GM23338 (cell line): ENCODE data around the gene CBS. TPM values are rescaled to one million over a fixed set of nuclear protein-coding genes. Genes with fewer than 3 reads are reported as not detected.

Experiments used
- ATAC-seq: fragments of 200-7000 bp; cut with Tn5 transposase; 3 replicates; pipeline ENCODE4 v1.9.1; 2020
- DNase-seq: peaks from one replicate; pipeline ENCODE4 v3.0.0-alpha.2; 2015; ENCODE audit warnings: low spot score
- H2AFZ ChIP-seq: fragments of 200-600 bp; sonication (generic); 2 replicates; pipeline ENCODE4 v1.8.0; 2016; ENCODE audit warnings: antibody characterized with exemption, mild to moderate bottlenecking, moderate library complexity
- H3F3A ChIP-seq: fragments of 200-600 bp; sonication (generic); replicated peaks from 2 replicates; pipeline ENCODE4 v1.8.0; 2017; ENCODE audit warnings: antibody characterized with exemption, mixed run types, low read depth
- H3K27ac ChIP-seq: fragments of 200-600 bp; sonication (generic); 2 replicates; pipeline ENCODE4 v1.6.1; 2016; ENCODE audit warnings: low read depth
- H3K27me3 ChIP-seq: fragments of 200-600 bp; sonication (generic); 2 replicates; pipeline ENCODE4 v1.8.0; 2016; ENCODE audit warnings: mild to moderate bottlenecking, mixed run types, moderate library complexity; ENCODE audit not compliant: insufficient read depth
- H3K36me3 ChIP-seq: fragments of 200-600 bp; sonication (generic); 2 replicates; pipeline ENCODE4 v1.8.0; 2016; ENCODE audit warnings: mild to moderate bottlenecking; ENCODE audit not compliant: insufficient read depth
- H3K4me1 ChIP-seq: fragments of 200-600 bp; sonication (generic); 2 replicates; pipeline ENCODE4 v1.8.0; 2016; ENCODE audit warnings: mild to moderate bottlenecking, moderate library complexity; ENCODE audit not compliant: insufficient read depth
- H3K4me2 ChIP-seq: fragments of 200-600 bp; sonication (generic); 2 replicates; pipeline ENCODE4 v1.7.1; 2017; ENCODE audit warnings: mixed run types
- H3K4me3 ChIP-seq: fragments of 200-600 bp; sonication (generic); 2 replicates; pipeline ENCODE4 v1.6.1; 2016; ENCODE audit warnings: mixed run types
- H3K79me2 ChIP-seq: fragments of 200-600 bp; sonication (generic); replicated peaks from 2 replicates; pipeline ENCODE4 v1.8.0; 2017; ENCODE audit warnings: mild to moderate bottlenecking; ENCODE audit not compliant: insufficient read depth
- H3K9me2 ChIP-seq: fragments of 200-600 bp; sonication (generic); 2 replicates; pipeline ENCODE4 v1.8.0; 2017; ENCODE audit not compliant: insufficient read depth
- H4K20me1 ChIP-seq: fragments of 200-600 bp; sonication (generic); replicated peaks from 2 replicates; pipeline ENCODE4 v1.8.0; 2017; ENCODE audit warnings: mild to moderate bottlenecking; ENCODE audit not compliant: insufficient read depth
- H3K27ac Mint-ChIP-seq: 2 replicates; pipeline ENCODE4 v1.8.0; 2020; ENCODE audit warnings: inconsistent platforms, mild to moderate bottlenecking, moderate library complexity, mixed read lengths
- H3K27me3 Mint-ChIP-seq: 3 replicates; pipeline ENCODE4 v1.8.0; 2022; ENCODE audit warnings: low read depth, mild to moderate bottlenecking, moderate library complexity, mixed read lengths, inconsistent platforms; ENCODE audit not compliant: insufficient read depth, poor library complexity
- H3K36me3 Mint-ChIP-seq: 3 replicates; pipeline ENCODE4 v1.8.0; 2021; ENCODE audit warnings: low read depth, mild to moderate bottlenecking, inconsistent platforms, moderate library complexity, mixed read lengths
- H3K4me1 Mint-ChIP-seq: 3 replicates; pipeline ENCODE4 v1.8.0; 2020; ENCODE audit warnings: mild to moderate bottlenecking, inconsistent platforms, mixed read lengths
- H3K4me3 Mint-ChIP-seq: 3 replicates; pipeline ENCODE4 v1.8.0; 2021; ENCODE audit warnings: moderate library complexity, mild to moderate bottlenecking, inconsistent platforms, mixed read lengths
- H3K9me3 Mint-ChIP-seq: 3 replicates; pipeline ENCODE4 v1.8.0; 2020; ENCODE audit warnings: moderate library complexity, mild to moderate bottlenecking, inconsistent platforms, mixed read lengths
- CREB1 ChIP-seq: fragments of 250-450 bp; sonication (Bioruptor Pico); IDR thresholded peaks from 2 replicates; pipeline ENCODE4 v1.5.0; 2020; ENCODE audit warnings: low read depth, mild to moderate bottlenecking, moderate library complexity
- CTCF ChIP-seq, 2 experiments: fragments of 200-600 bp in 1 of 2; sonication (generic) in 1 of 2; conservative IDR thresholded peaks; 2 replicates each; pipeline versions ENCODE4 v1.5.1 to v1.6.1; 2016 to 2017; ENCODE audit warnings: antibody characterized with exemption in 2 of 2, low read depth in 2 of 2, mild to moderate bottlenecking in 2 of 2, moderate library complexity in 1 of 2
- EZH2phosphoT487 ChIP-seq: fragments of 200-600 bp; sonication (generic); IDR thresholded peaks from one replicate; pipeline ENCODE4 v1.8.1; 2018; ENCODE audit warnings: antibody characterized with exemption; ENCODE audit not compliant: unreplicated experiment
- JUNB ChIP-seq: IDR thresholded peaks from one replicate; pipeline ENCODE4 v1.6.1; 2016; ENCODE audit warnings: antibody characterized with exemption; ENCODE audit not compliant: unreplicated experiment
- NANOG ChIP-seq: IDR thresholded peaks from 2 replicates; pipeline ENCODE4 v1.6.1; 2016; ENCODE audit warnings: antibody characterized with exemption, borderline replicate concordance
- POLR2AphosphoS5 ChIP-seq: IDR thresholded peaks from 2 replicates; pipeline ENCODE4 v1.6.1; 2016; ENCODE audit warnings: antibody characterized with exemption, low read depth
- REST ChIP-seq: IDR thresholded peaks from one replicate; pipeline ENCODE4 v1.6.1; 2018; ENCODE audit warnings: antibody characterized with exemption; ENCODE audit not compliant: unreplicated experiment
- STAT1 ChIP-seq: IDR thresholded peaks from one replicate; pipeline ENCODE4 v1.6.1; 2016; ENCODE audit warnings: antibody characterized with exemption; ENCODE audit not compliant: unreplicated experiment
- ZNF331 ChIP-seq: fragments of 250-450 bp; sonication (Bioruptor Pico); IDR thresholded peaks from 2 replicates; pipeline ENCODE4 v1.5.0; 2020; ENCODE audit warnings: low read depth, mild to moderate bottlenecking, moderate library complexity
- polyA plus RNA-seq: library from polyadenylated mRNA; unstranded; fragments of >200 nt; fragmentation: Nextera tagmentation; extraction: Ambion mirVana; gene quantifications from 2 replicates; pipeline ENCODE4 v1.2.1, GENCODE V29; 2016
- total RNA-seq: library from RNA; depleted of rRNA; stranded (reverse); fragments of >200 nt; shearing (Covaris generic); gene quantifications from 2 replicates; pipeline ENCODE4 v1.2.3, GENCODE V29; 2014
- TF ChIP-seq, protein P1 (sequence below): IDR thresholded peaks from 2 replicates; pipeline ENCODE4 v1.6.1; 2016; ENCODE audit warnings: antibody characterized with exemption
- TF ChIP-seq, protein P2 (sequence below): fragments of 250-450 bp; sonication (Bioruptor Pico); IDR thresholded peaks from 2 replicates; pipeline ENCODE4 v1.5.0; 2020; ENCODE audit warnings: mild to moderate bottlenecking, moderate library complexity

Gene CBS
- total and polyA plus RNA-seq, 2 experiments from 2014 or later = 421 to 861 TPM

GRCh38 chr21:43005635-43006034, 70.0 kb downstream of the CBS start (continued):
- TF ChIP-seq CTCF (conservative IDR thresholded peaks at IDR 0.05; ENCODE audit: low read depth in 2 of 2) (no peak), STAT1 (no peak), JUNB (no peak)

GRCh38 chr21:43004926-43005325, 70.7 kb downstream of the CBS start:
- H3K4me1 Mint-ChIP-seq = peaks cover 20% of the 10 kb centered on the region
- Histone ChIP-seq H4K20me1 (no peaks in the 10 kb centered on the region), H3K9me2 (no peaks in the 10 kb centered on the region), H3K27me3 (no peaks in the 10 kb centered on the region), H3K79me2 (0 out of 2 replicates have a peak, but pooled peaks cover 2% of the 10 kb centered on the region), H3K4me1 (peaks cover 11% of the 10 kb centered on the region), H3K36me3 (peaks cover 10% of the 10 kb centered on the region), H2AFZ (no peak overlapping the region), H3F3A (peaks cover 12% of the 10 kb centered on the region; the same call in 1 of the 2 replicates), H3K4me3 (no peak overlapping the region), H3K4me2 (no peak overlapping the region), H3K27ac (peak overlapping the region; percentile 55; the same call in 1 of the 2 replicates)
- H3K27ac Mint-ChIP-seq = no peak overlapping the region
- DNase-seq (no peak), ATAC-seq (peak; percentile 22; the same call in 2 of the 3 replicates)
- peaks cover 21% of the 10 kb centered on the region for H3K9me3 Mint-ChIP-seq
- H3K27me3 Mint-ChIP-seq = peaks cover 3% of the 10 kb centered on the region
- peaks cover 55% of the 10 kb centered on the region for H3K36me3 Mint-ChIP-seq
- TF ChIP-seq NANOG = no peak
- no peak for TF ChIP-seq JUNB
- TF ChIP-seq, protein P1, sequence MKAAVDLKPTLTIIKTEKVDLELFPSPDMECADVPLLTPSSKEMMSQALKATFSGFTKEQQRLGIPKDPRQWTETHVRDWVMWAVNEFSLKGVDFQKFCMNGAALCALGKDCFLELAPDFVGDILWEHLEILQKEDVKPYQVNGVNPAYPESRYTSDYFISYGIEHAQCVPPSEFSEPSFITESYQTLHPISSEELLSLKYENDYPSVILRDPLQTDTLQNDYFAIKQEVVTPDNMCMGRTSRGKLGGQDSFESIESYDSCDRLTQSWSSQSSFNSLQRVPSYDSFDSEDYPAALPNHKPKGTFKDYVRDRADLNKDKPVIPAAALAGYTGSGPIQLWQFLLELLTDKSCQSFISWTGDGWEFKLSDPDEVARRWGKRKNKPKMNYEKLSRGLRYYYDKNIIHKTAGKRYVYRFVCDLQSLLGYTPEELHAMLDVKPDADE = no peak
- no peak for TF ChIP-seq CREB1
- TF ChIP-seq STAT1 = no peak
- no peak for TF ChIP-seq EZH2phosphoT487
- TF ChIP-seq, protein P2, sequence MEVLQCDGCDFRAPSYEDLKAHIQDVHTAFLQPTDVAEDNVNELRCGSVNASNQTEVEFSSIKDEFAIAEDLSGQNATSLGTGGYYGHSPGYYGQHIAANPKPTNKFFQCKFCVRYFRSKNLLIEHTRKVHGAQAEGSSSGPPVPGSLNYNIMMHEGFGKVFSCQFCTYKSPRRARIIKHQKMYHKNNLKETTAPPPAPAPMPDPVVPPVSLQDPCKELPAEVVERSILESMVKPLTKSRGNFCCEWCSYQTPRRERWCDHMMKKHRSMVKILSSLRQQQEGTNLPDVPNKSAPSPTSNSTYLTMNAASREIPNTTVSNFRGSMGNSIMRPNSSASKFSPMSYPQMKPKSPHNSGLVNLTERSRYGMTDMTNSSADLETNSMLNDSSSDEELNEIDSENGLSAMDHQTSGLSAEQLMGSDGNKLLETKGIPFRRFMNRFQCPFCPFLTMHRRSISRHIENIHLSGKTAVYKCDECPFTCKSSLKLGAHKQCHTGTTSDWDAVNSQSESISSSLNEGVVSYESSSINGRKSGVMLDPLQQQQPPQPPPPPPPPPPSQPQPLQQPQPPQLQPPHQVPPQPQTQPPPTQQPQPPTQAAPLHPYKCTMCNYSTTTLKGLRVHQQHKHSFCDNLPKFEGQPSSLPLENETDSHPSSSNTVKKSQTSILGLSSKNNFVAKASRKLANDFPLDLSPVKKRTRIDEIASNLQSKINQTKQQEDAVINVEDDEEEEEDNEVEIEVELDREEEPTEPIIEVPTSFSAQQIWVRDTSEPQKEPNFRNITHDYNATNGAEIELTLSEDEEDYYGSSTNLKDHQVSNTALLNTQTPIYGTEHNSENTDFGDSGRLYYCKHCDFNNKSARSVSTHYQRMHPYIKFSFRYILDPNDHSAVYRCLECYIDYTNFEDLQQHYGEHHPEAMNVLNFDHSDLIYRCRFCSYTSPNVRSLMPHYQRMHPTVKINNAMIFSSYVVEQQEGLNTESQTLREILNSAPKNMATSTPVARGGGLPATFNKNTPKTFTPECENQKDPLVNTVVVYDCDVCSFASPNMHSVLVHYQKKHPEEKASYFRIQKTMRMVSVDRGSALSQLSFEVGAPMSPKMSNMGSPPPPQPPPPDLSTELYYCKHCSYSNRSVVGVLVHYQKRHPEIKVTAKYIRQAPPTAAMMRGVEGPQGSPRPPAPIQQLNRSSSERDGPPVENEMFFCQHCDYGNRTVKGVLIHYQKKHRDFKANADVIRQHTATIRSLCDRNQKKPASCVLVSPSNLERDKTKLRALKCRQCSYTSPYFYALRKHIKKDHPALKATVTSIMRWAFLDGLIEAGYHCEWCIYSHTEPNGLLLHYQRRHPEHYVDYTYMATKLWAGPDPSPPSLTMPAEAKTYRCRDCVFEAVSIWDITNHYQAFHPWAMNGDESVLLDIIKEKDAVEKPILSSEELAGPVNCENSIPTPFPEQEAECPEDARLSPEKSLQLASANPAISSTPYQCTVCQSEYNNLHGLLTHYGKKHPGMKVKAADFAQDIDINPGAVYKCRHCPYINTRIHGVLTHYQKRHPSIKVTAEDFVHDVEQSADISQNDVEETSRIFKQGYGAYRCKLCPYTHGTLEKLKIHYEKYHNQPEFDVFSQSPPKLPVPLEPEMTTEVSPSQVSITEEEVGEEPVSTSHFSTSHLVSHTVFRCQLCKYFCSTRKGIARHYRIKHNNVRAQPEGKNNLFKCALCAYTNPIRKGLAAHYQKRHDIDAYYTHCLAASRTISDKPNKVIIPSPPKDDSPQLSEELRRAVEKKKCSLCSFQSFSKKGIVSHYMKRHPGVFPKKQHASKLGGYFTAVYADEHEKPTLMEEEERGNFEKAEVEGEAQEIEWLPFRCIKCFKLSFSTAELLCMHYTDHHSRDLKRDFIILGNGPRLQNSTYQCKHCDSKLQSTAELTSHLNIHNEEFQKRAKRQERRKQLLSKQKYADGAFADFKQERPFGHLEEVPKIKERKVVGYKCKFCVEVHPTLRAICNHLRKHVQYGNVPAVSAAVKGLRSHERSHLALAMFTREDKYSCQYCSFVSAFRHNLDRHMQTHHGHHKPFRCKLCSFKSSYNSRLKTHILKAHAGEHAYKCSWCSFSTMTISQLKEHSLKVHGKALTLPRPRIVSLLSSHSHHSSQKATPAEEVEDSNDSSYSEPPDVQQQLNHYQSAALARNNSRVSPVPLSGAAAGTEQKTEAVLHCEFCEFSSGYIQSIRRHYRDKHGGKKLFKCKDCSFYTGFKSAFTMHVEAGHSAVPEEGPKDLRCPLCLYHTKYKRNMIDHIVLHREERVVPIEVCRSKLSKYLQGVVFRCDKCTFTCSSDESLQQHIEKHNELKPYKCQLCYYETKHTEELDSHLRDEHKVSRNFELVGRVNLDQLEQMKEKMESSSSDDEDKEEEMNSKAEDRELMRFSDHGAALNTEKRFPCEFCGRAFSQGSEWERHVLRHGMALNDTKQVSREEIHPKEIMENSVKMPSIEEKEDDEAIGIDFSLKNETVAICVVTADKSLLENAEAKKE (CRISPR knock-in tag) = no peak
- TF ChIP-seq REST = no peak
- TF ChIP-seq POLR2AphosphoS5 = no peak
- no peak for TF ChIP-seq ZNF331 (CRISPR knock-in tag)
- H3K4me3 Mint-ChIP-seq = no peak overlapping the region
